ENCODE results near the gene CHRD.

DNA sequence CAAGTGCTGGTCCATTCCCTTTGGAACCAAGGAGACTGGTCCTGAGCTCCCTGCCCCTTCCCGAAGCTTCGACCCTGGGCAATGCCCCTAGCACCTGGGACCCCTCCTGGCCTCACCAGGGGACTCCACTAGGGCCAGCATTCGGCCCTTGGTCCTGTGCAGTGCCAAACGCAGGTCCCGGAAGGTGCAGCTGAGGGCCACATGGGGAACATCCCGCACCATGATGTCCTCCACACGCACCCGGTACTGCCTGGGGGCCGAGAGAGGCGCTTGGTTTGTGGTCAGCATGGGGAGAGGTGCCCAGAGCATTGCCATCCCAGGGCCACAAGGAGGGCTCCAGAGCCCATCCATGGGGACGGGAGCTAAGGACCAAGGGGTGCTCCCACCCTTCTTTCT lies 26.3 kb upstream of the CHRD start:
- TF ChIP-seq, protein P1, sequence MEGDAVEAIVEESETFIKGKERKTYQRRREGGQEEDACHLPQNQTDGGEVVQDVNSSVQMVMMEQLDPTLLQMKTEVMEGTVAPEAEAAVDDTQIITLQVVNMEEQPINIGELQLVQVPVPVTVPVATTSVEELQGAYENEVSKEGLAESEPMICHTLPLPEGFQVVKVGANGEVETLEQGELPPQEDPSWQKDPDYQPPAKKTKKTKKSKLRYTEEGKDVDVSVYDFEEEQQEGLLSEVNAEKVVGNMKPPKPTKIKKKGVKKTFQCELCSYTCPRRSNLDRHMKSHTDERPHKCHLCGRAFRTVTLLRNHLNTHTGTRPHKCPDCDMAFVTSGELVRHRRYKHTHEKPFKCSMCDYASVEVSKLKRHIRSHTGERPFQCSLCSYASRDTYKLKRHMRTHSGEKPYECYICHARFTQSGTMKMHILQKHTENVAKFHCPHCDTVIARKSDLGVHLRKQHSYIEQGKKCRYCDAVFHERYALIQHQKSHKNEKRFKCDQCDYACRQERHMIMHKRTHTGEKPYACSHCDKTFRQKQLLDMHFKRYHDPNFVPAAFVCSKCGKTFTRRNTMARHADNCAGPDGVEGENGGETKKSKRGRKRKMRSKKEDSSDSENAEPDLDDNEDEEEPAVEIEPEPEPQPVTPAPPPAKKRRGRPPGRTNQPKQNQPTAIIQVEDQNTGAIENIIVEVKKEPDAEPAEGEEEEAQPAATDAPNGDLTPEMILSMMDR (IDR thresholded peaks at IDR 0.05): no peak
- TF ChIP-seq POLR2A (IDR thresholded peaks at IDR 0.05): no peak

Data from lower leg skin (tissue), 3 donors.